ENCODE data around the gene P2RY14. TPM values are rescaled to one million over a fixed set of nuclear protein-coding genes. Genes with fewer than 3 reads are reported as not detected.

P2RY14 gene
- polyA plus RNA-seq, 3 donors from 2014 or later, result 1.2 to 2.8 (median 1.5) TPM

GRCh38 chr3:151309566-151309965 is 31.2 kb upstream of the P2RY14 start:
- H3K27ac Mint-ChIP-seq, result no peak overlapping the region
- no peak overlapping the region for H3K4me3 Mint-ChIP-seq
- H3K9me3 Mint-ChIP-seq, result no peaks in the 10 kb centered on the region
- no peak for DNase-seq
- H3K36me3 Mint-ChIP-seq, result no peaks in the 10 kb centered on the region
- peaks cover 0 to 2% (median 0%) of the 10 kb centered on the region in 3 donors for H3K27me3 Mint-ChIP-seq (ENCODE audit: low read depth in 3 of 3)
- H3K4me1 Mint-ChIP-seq, result peaks cover 32 to 47% of the 10 kb centered on the region in 2 donors

- peaks cover 0 to 2% (median 2%) of the 10 kb centered on the region in 3 donors for H3K27me3 Mint-ChIP-seq (ENCODE audit: low read depth in 3 of 3)
- H3K4me3 Mint-ChIP-seq, result peak overlapping the region in 1 of 5 donors; percentile 37
- H3K27ac Mint-ChIP-seq, result peak overlapping the region in 1 of 6 donors; percentile 20
- no peaks in the 10 kb centered on the region for H3K9me3 Mint-ChIP-seq
- peaks cover 35 to 53% of the 10 kb centered on the region in 2 donors for H3K4me1 Mint-ChIP-seq
- H3K36me3 Mint-ChIP-seq, result no peaks in the 10 kb centered on the region
- no peak for DNase-seq
These were observed 29.5 kb upstream of the P2RY14 start for GRCh38 chr3:151307583-151308488.

- H3K36me3 Mint-ChIP-seq, result no peaks in the 10 kb centered on the region
- H3K27ac Mint-ChIP-seq, result peak overlapping the region in 1 of 6 donors; percentile 20
- no peak overlapping the region for H3K4me3 Mint-ChIP-seq
- H3K27me3 Mint-ChIP-seq (ENCODE audit: low read depth in 3 of 3), result peaks cover 0 to 2% (median 2%) of the 10 kb centered on the region in 3 donors
- peaks cover 35 to 53% of the 10 kb centered on the region in 2 donors for H3K4me1 Mint-ChIP-seq
- DNase-seq, result no peak
- H3K9me3 Mint-ChIP-seq, result no peaks in the 10 kb centered on the region
These were observed 28.8 kb upstream of the P2RY14 start for GRCh38 chr3:151307131-151307530.

DNA sequence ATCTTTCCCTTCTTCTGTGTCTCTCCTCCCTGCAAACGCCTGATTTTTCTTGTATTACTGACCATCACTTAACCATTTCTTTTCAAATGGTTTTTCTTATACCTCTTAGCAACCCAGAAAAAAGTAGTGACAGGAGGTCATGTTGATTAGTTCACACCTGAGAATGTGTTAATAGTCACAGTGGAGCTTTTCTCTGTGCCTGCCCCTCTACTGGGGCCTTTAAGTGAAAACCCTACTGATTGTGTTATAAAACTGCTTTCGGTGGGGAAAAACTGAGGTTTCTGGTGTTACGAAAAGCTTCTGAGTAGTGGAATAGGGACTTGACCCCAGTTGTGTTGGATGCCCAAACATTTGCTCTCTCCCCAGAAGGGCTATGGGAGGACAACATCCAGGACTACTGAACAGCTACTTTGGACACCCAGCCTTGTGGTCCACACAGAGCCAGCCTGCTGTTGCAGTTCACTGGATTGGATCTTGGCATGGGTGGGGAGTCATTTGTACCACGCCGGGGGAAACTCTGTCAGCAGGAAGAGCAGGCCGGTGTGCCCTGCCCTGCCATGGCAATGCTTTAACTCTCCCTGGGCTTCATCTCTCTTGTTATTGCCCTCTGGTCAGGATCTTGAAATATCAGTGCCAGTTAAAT is 27.9 kb upstream of the P2RY14 start:
- no peak for DNase-seq
- H3K4me3 Mint-ChIP-seq, result peak overlapping the region; percentile 25 to 68 (median 50)
- H3K4me1 Mint-ChIP-seq, result peaks cover 35 to 53% of the 10 kb centered on the region in 2 donors
- H3K27me3 Mint-ChIP-seq (ENCODE audit: low read depth in 3 of 3), result peaks cover 1 to 2% (median 2%) of the 10 kb centered on the region in 3 donors
- H3K9me3 Mint-ChIP-seq, result no peaks in the 10 kb centered on the region
- peak overlapping the region in 3 of 6 donors; percentile 9 to 45 (median 36) for H3K27ac Mint-ChIP-seq
- no peaks in the 10 kb centered on the region for H3K36me3 Mint-ChIP-seq

DNA sequence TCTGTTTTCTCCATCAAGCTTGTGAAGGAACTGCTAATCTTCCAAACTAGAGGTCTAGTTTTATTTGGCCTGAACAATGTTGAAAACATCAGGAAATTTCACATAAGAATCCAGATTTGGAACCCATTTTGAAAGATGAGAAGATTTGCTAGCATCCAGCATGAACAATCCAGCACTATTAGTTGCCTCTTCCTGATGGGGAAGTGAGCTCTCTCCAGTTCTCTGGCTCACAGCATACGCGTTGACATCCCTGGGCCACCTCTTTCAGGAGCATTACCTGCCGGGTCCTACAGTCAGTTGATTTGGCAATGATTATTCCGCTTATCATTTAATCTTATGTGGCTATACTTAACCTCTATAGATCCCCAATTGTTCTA is 27.4 kb upstream of the P2RY14 start:
- Mint-ChIP-seq H3K27ac (peak overlapping the region in 3 of 6 donors; percentile 9 to 36 (median 31)), H3K9me3 (no peaks in the 10 kb centered on the region), H3K4me1 (peaks cover 35 to 53% of the 10 kb centered on the region in 2 donors), H3K27me3 (ENCODE audit: low read depth in 3 of 3) (peaks cover 2 to 3% (median 2%) of the 10 kb centered on the region in 3 donors), H3K4me3 (peak overlapping the region; percentile 8 to 68 (median 50)), H3K36me3 (no peaks in the 10 kb centered on the region)
- no peak for DNase-seq

DNA sequence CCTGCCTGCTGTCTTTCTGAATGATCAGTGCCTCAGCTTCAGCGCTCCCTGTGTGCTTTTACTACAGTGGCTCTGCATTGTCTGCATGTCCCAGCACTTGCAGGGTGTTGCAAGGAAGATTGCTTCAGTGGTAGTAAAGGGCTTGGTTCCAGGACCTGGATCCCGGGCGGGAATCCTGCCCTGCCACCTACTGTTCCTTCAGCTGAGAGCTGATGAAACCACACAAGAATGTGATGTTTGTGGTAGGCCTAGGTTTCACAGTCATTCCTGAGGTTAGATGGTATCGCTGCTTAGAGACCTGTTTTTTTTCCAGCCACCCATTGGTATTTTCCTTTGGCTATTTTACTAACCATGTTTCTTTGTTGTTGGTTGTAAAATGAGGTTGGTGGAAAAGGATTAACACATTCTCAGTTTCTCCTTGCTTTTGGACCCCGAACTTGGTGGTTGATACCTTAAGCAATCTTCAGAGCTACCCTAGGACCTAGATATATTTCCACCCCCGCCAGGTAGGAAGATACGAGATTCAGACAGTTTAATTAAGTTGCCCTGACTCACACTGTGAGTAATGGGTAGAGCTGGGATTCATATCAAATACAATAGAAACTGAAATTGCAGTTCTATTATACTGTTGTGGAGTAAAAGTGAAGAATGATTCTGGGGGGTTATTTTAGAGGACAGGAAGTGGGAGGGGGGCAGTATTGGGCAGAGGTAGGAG is 26.9 kb upstream of the P2RY14 start:
- Mint-ChIP-seq H3K9me3 (no peaks in the 10 kb centered on the region), H3K4me1 (peaks cover 35 to 53% of the 10 kb centered on the region in 2 donors), H3K27me3 (ENCODE audit: low read depth in 3 of 3) (peaks cover 2 to 4% (median 2%) of the 10 kb centered on the region in 3 donors), H3K27ac (peak overlapping the region in 1 of 6 donors; percentile 39), H3K36me3 (no peaks in the 10 kb centered on the region), H3K4me3 (peak overlapping the region; percentile 8 to 68 (median 48))
- DNase-seq, result peak in 1 of 3 donors; percentile 19

GRCh38 chr3:151303751-151304150 is 25.4 kb upstream of the P2RY14 start:
- DNase-seq, result no peak
- Mint-ChIP-seq H3K36me3 (no peaks in the 10 kb centered on the region), H3K27me3 (ENCODE audit: low read depth in 3 of 3) (peaks cover 2 to 4% (median 2%) of the 10 kb centered on the region in 3 donors), H3K4me3 (no peak overlapping the region), H3K27ac (no peak overlapping the region), H3K4me1 (peaks cover 35 to 46% of the 10 kb centered on the region in 2 donors), H3K9me3 (no peaks in the 10 kb centered on the region)

DNA sequence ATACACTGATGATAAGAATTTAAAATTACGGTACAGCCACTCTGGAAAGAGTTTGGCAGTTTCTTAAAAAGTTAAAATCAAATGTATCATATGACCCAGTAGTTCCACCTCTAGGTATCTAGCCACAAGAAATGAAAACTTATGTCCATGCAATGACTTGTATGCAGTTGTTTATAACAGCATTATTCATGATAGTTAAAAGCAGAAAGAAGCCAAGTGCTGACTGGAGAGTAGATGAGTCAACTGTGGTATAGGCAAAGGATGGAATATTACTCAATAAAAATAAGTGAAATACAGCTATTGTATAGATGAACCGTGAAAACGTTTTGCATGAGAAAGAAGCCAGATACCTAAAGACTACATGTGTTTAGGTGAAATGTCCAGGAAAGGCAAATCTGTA is 23.4 kb upstream of the P2RY14 start:
- peaks cover 24 to 27% of the 10 kb centered on the region in 2 donors for H3K4me1 Mint-ChIP-seq
- no peaks in the 10 kb centered on the region for H3K9me3 Mint-ChIP-seq
- H3K4me3 Mint-ChIP-seq, result no peak overlapping the region
- no peak for DNase-seq
- no peaks in the 10 kb centered on the region for H3K36me3 Mint-ChIP-seq
- H3K27me3 Mint-ChIP-seq (ENCODE audit: low read depth in 3 of 3), result peaks cover 2 to 4% (median 2%) of the 10 kb centered on the region in 3 donors
- no peak overlapping the region for H3K27ac Mint-ChIP-seq

DNA sequence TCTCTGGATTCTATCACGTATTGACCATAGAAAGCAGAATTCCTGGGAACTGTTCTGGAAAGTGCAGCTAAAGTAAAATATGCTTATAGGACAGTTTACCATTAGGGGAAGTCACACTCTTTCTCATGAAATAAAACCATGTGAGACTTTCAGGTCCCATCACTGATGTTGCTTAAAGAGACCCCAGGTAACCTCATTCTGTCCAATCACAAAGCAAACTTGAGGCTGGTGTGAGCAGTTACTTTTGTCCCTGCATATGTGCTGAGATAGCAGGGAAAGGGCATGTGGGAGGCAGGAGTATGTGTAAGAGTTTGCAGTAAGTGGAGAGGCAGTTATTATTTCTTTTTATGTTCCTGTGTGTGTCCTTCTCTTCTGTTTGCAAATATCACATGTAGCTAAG is 22.2 kb upstream of the P2RY14 start:
- Mint-ChIP-seq H3K4me3 (no peak overlapping the region), H3K9me3 (no peaks in the 10 kb centered on the region), H3K27me3 (ENCODE audit: low read depth in 3 of 3) (peaks cover 0 to 5% (median 2%) of the 10 kb centered on the region in 3 donors), H3K36me3 (no peaks in the 10 kb centered on the region), H3K27ac (no peak overlapping the region), H3K4me1 (peaks cover 11 to 15% of the 10 kb centered on the region in 2 donors)
- no peak for DNase-seq

GRCh38 chr3:151299006-151299405 is 20.7 kb upstream of the P2RY14 start:
- Mint-ChIP-seq H3K36me3 (no peaks in the 10 kb centered on the region), H3K27me3 (ENCODE audit: low read depth in 3 of 3) (peaks cover 0 to 6% (median 2%) of the 10 kb centered on the region in 3 donors), H3K4me1 (peaks cover 4% of the 10 kb centered on the region in 2 donors), H3K4me3 (no peak overlapping the region), H3K9me3 (no peaks in the 10 kb centered on the region), H3K27ac (no peak overlapping the region)
- no peak for DNase-seq

- no peaks in the 10 kb centered on the region for H3K4me1 Mint-ChIP-seq
- H3K27me3 Mint-ChIP-seq (ENCODE audit: low read depth in 3 of 3), result peaks cover 0 to 8% (median 0%) of the 10 kb centered on the region in 3 donors
- no peaks in the 10 kb centered on the region for H3K36me3 Mint-ChIP-seq
- no peak overlapping the region for H3K4me3 Mint-ChIP-seq
- no peak for DNase-seq
- no peaks in the 10 kb centered on the region for H3K9me3 Mint-ChIP-seq
- H3K27ac Mint-ChIP-seq, result no peak overlapping the region
These were observed 19.1 kb upstream of the P2RY14 start for GRCh38 chr3:151297429-151297828.

DNA sequence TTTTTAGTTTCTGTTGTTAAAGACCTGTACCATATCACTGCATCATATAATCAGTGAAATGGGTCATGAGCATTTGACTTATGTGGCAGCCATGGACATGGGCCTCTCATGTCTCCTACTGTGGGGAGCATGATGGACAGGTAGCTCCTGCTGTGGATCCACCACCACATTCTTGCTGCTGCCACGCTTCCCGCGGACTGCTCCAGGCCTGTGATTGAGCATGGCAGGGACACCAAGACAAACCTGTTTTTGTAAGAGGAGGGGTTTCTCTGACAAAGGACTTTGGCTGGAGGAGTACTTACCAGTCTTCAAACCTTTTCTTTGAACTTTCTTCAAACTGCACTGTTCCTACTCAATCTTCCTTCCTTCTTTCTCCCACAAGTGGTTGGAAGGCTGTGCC is 17.9 kb upstream of the P2RY14 start:
- no peak for DNase-seq
- no peak overlapping the region for H3K27ac Mint-ChIP-seq
- no peak overlapping the region for H3K4me3 Mint-ChIP-seq
- peaks cover 0 to 10% (median 0%) of the 10 kb centered on the region in 3 donors for H3K27me3 Mint-ChIP-seq (ENCODE audit: low read depth in 3 of 3)
- H3K36me3 Mint-ChIP-seq, result no peaks in the 10 kb centered on the region
- H3K9me3 Mint-ChIP-seq, result no peaks in the 10 kb centered on the region
- H3K4me1 Mint-ChIP-seq, result no peaks in the 10 kb centered on the region

GRCh38 chr3:151293127-151293526 is 14.8 kb upstream of the P2RY14 start:
- H3K4me1 Mint-ChIP-seq, result no peaks in the 10 kb centered on the region
- H3K36me3 Mint-ChIP-seq, result no peaks in the 10 kb centered on the region
- H3K27me3 Mint-ChIP-seq (ENCODE audit: low read depth in 3 of 3), result peaks cover 0 to 7% (median 2%) of the 10 kb centered on the region in 3 donors
- H3K9me3 Mint-ChIP-seq, result no peaks in the 10 kb centered on the region
- H3K27ac Mint-ChIP-seq, result no peak overlapping the region
- no peak for DNase-seq
- no peak overlapping the region for H3K4me3 Mint-ChIP-seq
